ENCODE measurements around the gene APBA3. TPM values are rescaled to one million over a fixed set of nuclear protein-coding genes. Genes with fewer than 3 reads are reported as not detected.

Gene APBA3
- total and polyA plus RNA-seq, 2 of the 4 experiments (the other 2 are of a cell fraction), result 9.5 to 18.4 TPM

- Histone ChIP-seq H2BK120ac (ENCODE audit: low read depth, low read length) (no peak overlapping the region), H3K56ac (ENCODE audit: extremely low read depth, insufficient read depth, low read length) (no peak overlapping the region), H3K36me3 (ENCODE audit: control insufficient read depth, insufficient read depth, low read length) (no peaks in the 10 kb centered on the region), H3K9me3 (ENCODE audit: control insufficient read depth, insufficient read depth, low read length) (peaks cover 2% of the 10 kb centered on the region; the same call in 1 of the 2 replicates), H3K27me3 (ENCODE audit: control insufficient read depth, insufficient read depth, low read length) (peaks cover 7% of the 10 kb centered on the region), H3K4ac (ENCODE audit: low read depth, low read length) (no peak overlapping the region), H3K79me1 (ENCODE audit: low read depth in 1 of 2, low read length in 2 of 2) (no peaks in the 10 kb centered on the region), H2AK5ac (ENCODE audit: low read depth, low read length) (no peak overlapping the region), H4K8ac (ENCODE audit: low read depth in 2 of 2, low read length in 2 of 2) (no peak overlapping the region), H3K4me2 (ENCODE audit: low read depth, low read length) (no peak overlapping the region), H2BK20ac (ENCODE audit: low read depth, low read length) (no peak overlapping the region), H2AK9ac (replicated peaks; ENCODE audit: low read depth, low read length, poor library complexity) (no peak overlapping the region), H3K9me1 (ENCODE audit: insufficient read depth, low read length) (no peaks in the 10 kb centered on the region), H3K14ac (replicated peaks; ENCODE audit: low read depth, low read length) (no peak overlapping the region), H4K20me1 (ENCODE audit: insufficient read depth, low read length) (no peaks in the 10 kb centered on the region), H4K5ac (ENCODE audit: low read depth, low read length) (no peak overlapping the region), H4K91ac (ENCODE audit: insufficient read depth, low read depth, low read length) (no peak overlapping the region), H2BK5ac (ENCODE audit: low read depth, low read length, poor library complexity, severe bottlenecking) (no peak overlapping the region), H3K4me1 (ENCODE audit: control insufficient read depth, insufficient read depth, low read length) (no peaks in the 10 kb centered on the region), H3K9ac (ENCODE audit: low read depth, low read length) (no peak overlapping the region), H3K4me3 (ENCODE audit: insufficient read depth, low read depth, low read length) (no peak overlapping the region), H3K23ac (ENCODE audit: low read depth, low read length) (no peak overlapping the region), H2AFZ (replicated peaks; ENCODE audit: low read length, poor library complexity) (no peak overlapping the region), H3K27ac (ENCODE audit: insufficient read depth, low read length) (no peak overlapping the region), H2BK15ac (ENCODE audit: low read depth, low read length) (no peak overlapping the region), H3K18ac (ENCODE audit: low read depth, low read length) (no peak overlapping the region)
- CTCF ChIA-PET, result no interaction called here
- ATAC-seq (ENCODE audit: low read depth) (no peak; the same call in 1 of the 2 replicates), DNase-seq (no peak)
- intact Hi-C loops (cut with micrococcal nuclease), result no loop called here
- POLR2A ChIA-PET (ENCODE audit: unreplicated experiment), result no interaction called here
- in situ Hi-C loops (cut with MboI; ENCODE audit: low sequenced_read_pairs), result no loop called here
- WGBS, 2 experiments (ENCODE audit: extremely low coverage in 2 of 2, insufficient read length in 1 of 2), result 100% methylated on average over 1 of the region's 2 CpGs; no CpG with 5 or more reads in 1 of the 2 experiments
- TF ChIP-seq BHLHE40 (IDR thresholded peaks at IDR 0.05; ENCODE audit: low read depth, low read length), result no peak
- no peak for TF ChIP-seq MAZ (IDR thresholded peaks at IDR 0.05; ENCODE audit: borderline replicate concordance, low read depth, low read length)
- no peak for TF ChIP-seq RAD21 (IDR thresholded peaks at IDR 0.05; ENCODE audit: low read length)
- peak; percentile 45; the same call in 1 of the 2 replicates for TF ChIP-seq USF2 (IDR thresholded peaks at IDR 0.05; ENCODE audit: low read depth, low read length)
- TF ChIP-seq SMC3 (IDR thresholded peaks at IDR 0.05; ENCODE audit: low read depth, low read length), result no peak
- no peak for TF ChIP-seq POLR2A (IDR thresholded peaks at IDR 0.05; ENCODE audit: low read depth, low read length)
- no peak for TF ChIP-seq RCOR1 (IDR thresholded peaks at IDR 0.05; ENCODE audit: insufficient replicate concordance, low read length)
- no peak for TF ChIP-seq RFX5 (IDR thresholded peaks at IDR 0.05; ENCODE audit: low read depth, low read length)
- BruUV-seq (replicated peaks), result no TSS peak
- dilution Hi-C loops (cut with HindIII; ENCODE audit: low sequenced_read_pairs, unreplicated experiment), result no loop called here
Observed at GRCh38 chr19:3743486-3743885, 18.0 kb downstream of the APBA3 start.
